GM23338 (cell line): ENCODE results near the gene PTPRN2. TPM values are rescaled to one million over a fixed set of nuclear protein-coding genes. Genes with fewer than 3 reads are reported as not detected.
A peak's percentile ranks its signal among the peaks of the same experiment; 100 is the strongest.
"Not testable (repeated sequence)": the region's sequence is repeated elsewhere in the genome, so short reads cannot be mapped to it uniquely, and the experiment has no call there.

Experiments used
- ATAC-seq: fragments of 200-7000 bp; cut with Tn5 transposase; 3 replicates; pipeline ENCODE4 v1.9.1; 2020
- DNase-seq: peaks from one replicate; pipeline ENCODE4 v3.0.0-alpha.2; 2015; ENCODE audit warnings: low spot score
- H2AFZ ChIP-seq: fragments of 200-600 bp; sonication (generic); 2 replicates; pipeline ENCODE4 v1.8.0; 2016; ENCODE audit warnings: antibody characterized with exemption, mild to moderate bottlenecking, moderate library complexity
- H3F3A ChIP-seq: fragments of 200-600 bp; sonication (generic); replicated peaks from 2 replicates; pipeline ENCODE4 v1.8.0; 2017; ENCODE audit warnings: antibody characterized with exemption, mixed run types, low read depth
- H3K27ac ChIP-seq: fragments of 200-600 bp; sonication (generic); 2 replicates; pipeline ENCODE4 v1.6.1; 2016; ENCODE audit warnings: low read depth
- H3K27me3 ChIP-seq: fragments of 200-600 bp; sonication (generic); 2 replicates; pipeline ENCODE4 v1.8.0; 2016; ENCODE audit warnings: mild to moderate bottlenecking, mixed run types, moderate library complexity; ENCODE audit not compliant: insufficient read depth
- H3K36me3 ChIP-seq: fragments of 200-600 bp; sonication (generic); 2 replicates; pipeline ENCODE4 v1.8.0; 2016; ENCODE audit warnings: mild to moderate bottlenecking; ENCODE audit not compliant: insufficient read depth
- H3K4me1 ChIP-seq: fragments of 200-600 bp; sonication (generic); 2 replicates; pipeline ENCODE4 v1.8.0; 2016; ENCODE audit warnings: mild to moderate bottlenecking, moderate library complexity; ENCODE audit not compliant: insufficient read depth
- H3K4me2 ChIP-seq: fragments of 200-600 bp; sonication (generic); 2 replicates; pipeline ENCODE4 v1.7.1; 2017; ENCODE audit warnings: mixed run types
- H3K4me3 ChIP-seq: fragments of 200-600 bp; sonication (generic); 2 replicates; pipeline ENCODE4 v1.6.1; 2016; ENCODE audit warnings: mixed run types
- H3K79me2 ChIP-seq: fragments of 200-600 bp; sonication (generic); replicated peaks from 2 replicates; pipeline ENCODE4 v1.8.0; 2017; ENCODE audit warnings: mild to moderate bottlenecking; ENCODE audit not compliant: insufficient read depth
- H3K9me2 ChIP-seq: fragments of 200-600 bp; sonication (generic); 2 replicates; pipeline ENCODE4 v1.8.0; 2017; ENCODE audit not compliant: insufficient read depth
- H4K20me1 ChIP-seq: fragments of 200-600 bp; sonication (generic); replicated peaks from 2 replicates; pipeline ENCODE4 v1.8.0; 2017; ENCODE audit warnings: mild to moderate bottlenecking; ENCODE audit not compliant: insufficient read depth
- H3K27ac Mint-ChIP-seq: 2 replicates; pipeline ENCODE4 v1.8.0; 2020; ENCODE audit warnings: inconsistent platforms, mild to moderate bottlenecking, moderate library complexity, mixed read lengths
- H3K27me3 Mint-ChIP-seq: 3 replicates; pipeline ENCODE4 v1.8.0; 2022; ENCODE audit warnings: low read depth, mild to moderate bottlenecking, moderate library complexity, mixed read lengths, inconsistent platforms; ENCODE audit not compliant: insufficient read depth, poor library complexity
- H3K36me3 Mint-ChIP-seq: 3 replicates; pipeline ENCODE4 v1.8.0; 2021; ENCODE audit warnings: low read depth, mild to moderate bottlenecking, inconsistent platforms, moderate library complexity, mixed read lengths
- H3K4me1 Mint-ChIP-seq: 3 replicates; pipeline ENCODE4 v1.8.0; 2020; ENCODE audit warnings: mild to moderate bottlenecking, inconsistent platforms, mixed read lengths
- H3K4me3 Mint-ChIP-seq: 3 replicates; pipeline ENCODE4 v1.8.0; 2021; ENCODE audit warnings: moderate library complexity, mild to moderate bottlenecking, inconsistent platforms, mixed read lengths
- H3K9me3 Mint-ChIP-seq: 3 replicates; pipeline ENCODE4 v1.8.0; 2020; ENCODE audit warnings: moderate library complexity, mild to moderate bottlenecking, inconsistent platforms, mixed read lengths
- EZH2 ChIP-seq: fragments of 200-600 bp; sonication (generic); IDR thresholded peaks from one replicate; pipeline ENCODE4 v1.8.0; 2017; ENCODE audit warnings: antibody characterized with exemption, mild to moderate bottlenecking, low read depth; ENCODE audit not compliant: unreplicated experiment
- ZNF331 ChIP-seq: fragments of 250-450 bp; sonication (Bioruptor Pico); IDR thresholded peaks from 2 replicates; pipeline ENCODE4 v1.5.0; 2020; ENCODE audit warnings: low read depth, mild to moderate bottlenecking, moderate library complexity
- polyA plus RNA-seq: library from polyadenylated mRNA; unstranded; fragments of >200 nt; fragmentation: Nextera tagmentation; extraction: Ambion mirVana; gene quantifications from 2 replicates; pipeline ENCODE4 v1.2.1, GENCODE V29; 2016
- total RNA-seq: library from RNA; depleted of rRNA; stranded (reverse); fragments of >200 nt; shearing (Covaris generic); gene quantifications from 2 replicates; pipeline ENCODE4 v1.2.3, GENCODE V29; 2014
- TF ChIP-seq, protein P1 (sequence below): fragments of 250-450 bp; sonication (Bioruptor Pico); IDR thresholded peaks from 2 replicates; pipeline ENCODE4 v1.5.0; 2020; ENCODE audit warnings: mild to moderate bottlenecking, moderate library complexity
- TF ChIP-seq, protein P2 (sequence below): IDR thresholded peaks from one replicate; pipeline ENCODE4 v1.6.1; 2018; ENCODE audit warnings: antibody characterized with exemption; ENCODE audit not compliant: unreplicated experiment

PTPRN2 gene
- total and polyA plus RNA-seq, 2 experiments from 2014 or later: 0.87 to 4.0 TPM

DNA sequence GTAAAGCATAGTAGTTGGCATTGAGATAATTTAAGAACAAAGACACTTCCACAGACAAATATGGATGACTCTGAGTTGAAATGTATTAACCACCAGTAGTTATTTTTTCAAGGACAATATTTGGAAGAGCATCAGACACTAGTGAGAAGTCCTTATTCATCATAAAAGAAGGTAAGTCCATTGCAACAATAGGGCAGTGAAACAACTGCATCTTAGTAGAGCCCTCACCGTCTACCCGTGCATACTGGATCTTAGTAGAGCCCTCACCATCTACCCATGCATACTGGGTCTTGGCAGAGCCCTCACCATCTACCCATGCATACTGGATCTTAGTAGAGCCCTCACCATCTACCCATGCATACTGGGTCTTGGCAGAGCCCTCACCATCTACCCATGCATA, 892.0 kb downstream of the PTPRN2 start:
- not testable (repeated sequence) for H3K4me3 ChIP-seq, H3K4me1 ChIP-seq, DNase-seq, H3K9me2 ChIP-seq, H3K4me2 ChIP-seq, H3F3A ChIP-seq, H3K79me2 ChIP-seq, H4K20me1 ChIP-seq, H3K4me1 Mint-ChIP-seq, H3K27ac Mint-ChIP-seq, H3K36me3 ChIP-seq, H3K27me3 Mint-ChIP-seq, H3K27ac ChIP-seq, H2AFZ ChIP-seq, H3K4me3 Mint-ChIP-seq, ATAC-seq
- peaks cover 13% of the 10 kb centered on the region for H3K36me3 Mint-ChIP-seq
- H3K27me3 ChIP-seq: peaks cover 46% of the 10 kb centered on the region
- peaks cover 53% of the 10 kb centered on the region for H3K9me3 Mint-ChIP-seq

DNA sequence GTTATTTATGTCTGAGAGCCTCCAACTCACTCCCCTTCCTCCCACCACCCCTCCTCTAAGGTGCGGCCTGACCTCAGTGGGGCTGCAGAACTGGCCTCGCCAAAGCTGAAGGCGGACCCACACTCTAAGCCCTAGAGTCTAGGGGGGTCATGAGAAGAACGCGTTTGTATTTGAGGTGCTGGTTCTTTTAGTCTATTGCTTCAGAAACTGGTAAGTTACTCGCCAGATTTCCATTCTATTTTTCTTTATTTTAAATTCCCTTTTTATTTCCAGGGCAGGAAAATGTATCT, 893.3 kb downstream of the PTPRN2 start:
- H3K4me3 ChIP-seq: 0 out of 2 replicates have a peak overlapping the region, but pooled peaks have one; percentile 38
- H3K36me3 ChIP-seq: no peaks in the 10 kb centered on the region
- H3K79me2 ChIP-seq: no peaks in the 10 kb centered on the region
- no peaks in the 10 kb centered on the region for H3K4me1 ChIP-seq
- no peak overlapping the region for H2AFZ ChIP-seq
- ATAC-seq (no peak), DNase-seq (no peak)
- no peak overlapping the region for H3K27ac ChIP-seq
- H3K27me3 ChIP-seq: peaks cover 59% of the 10 kb centered on the region
- H3K4me1 Mint-ChIP-seq: no peaks in the 10 kb centered on the region
- H3K27ac Mint-ChIP-seq: no peak overlapping the region
- TF ChIP-seq EZH2: no peak
- TF ChIP-seq ZNF331 (CRISPR knock-in tag): no peak
- TF ChIP-seq, protein P1, sequence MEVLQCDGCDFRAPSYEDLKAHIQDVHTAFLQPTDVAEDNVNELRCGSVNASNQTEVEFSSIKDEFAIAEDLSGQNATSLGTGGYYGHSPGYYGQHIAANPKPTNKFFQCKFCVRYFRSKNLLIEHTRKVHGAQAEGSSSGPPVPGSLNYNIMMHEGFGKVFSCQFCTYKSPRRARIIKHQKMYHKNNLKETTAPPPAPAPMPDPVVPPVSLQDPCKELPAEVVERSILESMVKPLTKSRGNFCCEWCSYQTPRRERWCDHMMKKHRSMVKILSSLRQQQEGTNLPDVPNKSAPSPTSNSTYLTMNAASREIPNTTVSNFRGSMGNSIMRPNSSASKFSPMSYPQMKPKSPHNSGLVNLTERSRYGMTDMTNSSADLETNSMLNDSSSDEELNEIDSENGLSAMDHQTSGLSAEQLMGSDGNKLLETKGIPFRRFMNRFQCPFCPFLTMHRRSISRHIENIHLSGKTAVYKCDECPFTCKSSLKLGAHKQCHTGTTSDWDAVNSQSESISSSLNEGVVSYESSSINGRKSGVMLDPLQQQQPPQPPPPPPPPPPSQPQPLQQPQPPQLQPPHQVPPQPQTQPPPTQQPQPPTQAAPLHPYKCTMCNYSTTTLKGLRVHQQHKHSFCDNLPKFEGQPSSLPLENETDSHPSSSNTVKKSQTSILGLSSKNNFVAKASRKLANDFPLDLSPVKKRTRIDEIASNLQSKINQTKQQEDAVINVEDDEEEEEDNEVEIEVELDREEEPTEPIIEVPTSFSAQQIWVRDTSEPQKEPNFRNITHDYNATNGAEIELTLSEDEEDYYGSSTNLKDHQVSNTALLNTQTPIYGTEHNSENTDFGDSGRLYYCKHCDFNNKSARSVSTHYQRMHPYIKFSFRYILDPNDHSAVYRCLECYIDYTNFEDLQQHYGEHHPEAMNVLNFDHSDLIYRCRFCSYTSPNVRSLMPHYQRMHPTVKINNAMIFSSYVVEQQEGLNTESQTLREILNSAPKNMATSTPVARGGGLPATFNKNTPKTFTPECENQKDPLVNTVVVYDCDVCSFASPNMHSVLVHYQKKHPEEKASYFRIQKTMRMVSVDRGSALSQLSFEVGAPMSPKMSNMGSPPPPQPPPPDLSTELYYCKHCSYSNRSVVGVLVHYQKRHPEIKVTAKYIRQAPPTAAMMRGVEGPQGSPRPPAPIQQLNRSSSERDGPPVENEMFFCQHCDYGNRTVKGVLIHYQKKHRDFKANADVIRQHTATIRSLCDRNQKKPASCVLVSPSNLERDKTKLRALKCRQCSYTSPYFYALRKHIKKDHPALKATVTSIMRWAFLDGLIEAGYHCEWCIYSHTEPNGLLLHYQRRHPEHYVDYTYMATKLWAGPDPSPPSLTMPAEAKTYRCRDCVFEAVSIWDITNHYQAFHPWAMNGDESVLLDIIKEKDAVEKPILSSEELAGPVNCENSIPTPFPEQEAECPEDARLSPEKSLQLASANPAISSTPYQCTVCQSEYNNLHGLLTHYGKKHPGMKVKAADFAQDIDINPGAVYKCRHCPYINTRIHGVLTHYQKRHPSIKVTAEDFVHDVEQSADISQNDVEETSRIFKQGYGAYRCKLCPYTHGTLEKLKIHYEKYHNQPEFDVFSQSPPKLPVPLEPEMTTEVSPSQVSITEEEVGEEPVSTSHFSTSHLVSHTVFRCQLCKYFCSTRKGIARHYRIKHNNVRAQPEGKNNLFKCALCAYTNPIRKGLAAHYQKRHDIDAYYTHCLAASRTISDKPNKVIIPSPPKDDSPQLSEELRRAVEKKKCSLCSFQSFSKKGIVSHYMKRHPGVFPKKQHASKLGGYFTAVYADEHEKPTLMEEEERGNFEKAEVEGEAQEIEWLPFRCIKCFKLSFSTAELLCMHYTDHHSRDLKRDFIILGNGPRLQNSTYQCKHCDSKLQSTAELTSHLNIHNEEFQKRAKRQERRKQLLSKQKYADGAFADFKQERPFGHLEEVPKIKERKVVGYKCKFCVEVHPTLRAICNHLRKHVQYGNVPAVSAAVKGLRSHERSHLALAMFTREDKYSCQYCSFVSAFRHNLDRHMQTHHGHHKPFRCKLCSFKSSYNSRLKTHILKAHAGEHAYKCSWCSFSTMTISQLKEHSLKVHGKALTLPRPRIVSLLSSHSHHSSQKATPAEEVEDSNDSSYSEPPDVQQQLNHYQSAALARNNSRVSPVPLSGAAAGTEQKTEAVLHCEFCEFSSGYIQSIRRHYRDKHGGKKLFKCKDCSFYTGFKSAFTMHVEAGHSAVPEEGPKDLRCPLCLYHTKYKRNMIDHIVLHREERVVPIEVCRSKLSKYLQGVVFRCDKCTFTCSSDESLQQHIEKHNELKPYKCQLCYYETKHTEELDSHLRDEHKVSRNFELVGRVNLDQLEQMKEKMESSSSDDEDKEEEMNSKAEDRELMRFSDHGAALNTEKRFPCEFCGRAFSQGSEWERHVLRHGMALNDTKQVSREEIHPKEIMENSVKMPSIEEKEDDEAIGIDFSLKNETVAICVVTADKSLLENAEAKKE (CRISPR knock-in tag): no peak
- TF ChIP-seq, protein P2, sequence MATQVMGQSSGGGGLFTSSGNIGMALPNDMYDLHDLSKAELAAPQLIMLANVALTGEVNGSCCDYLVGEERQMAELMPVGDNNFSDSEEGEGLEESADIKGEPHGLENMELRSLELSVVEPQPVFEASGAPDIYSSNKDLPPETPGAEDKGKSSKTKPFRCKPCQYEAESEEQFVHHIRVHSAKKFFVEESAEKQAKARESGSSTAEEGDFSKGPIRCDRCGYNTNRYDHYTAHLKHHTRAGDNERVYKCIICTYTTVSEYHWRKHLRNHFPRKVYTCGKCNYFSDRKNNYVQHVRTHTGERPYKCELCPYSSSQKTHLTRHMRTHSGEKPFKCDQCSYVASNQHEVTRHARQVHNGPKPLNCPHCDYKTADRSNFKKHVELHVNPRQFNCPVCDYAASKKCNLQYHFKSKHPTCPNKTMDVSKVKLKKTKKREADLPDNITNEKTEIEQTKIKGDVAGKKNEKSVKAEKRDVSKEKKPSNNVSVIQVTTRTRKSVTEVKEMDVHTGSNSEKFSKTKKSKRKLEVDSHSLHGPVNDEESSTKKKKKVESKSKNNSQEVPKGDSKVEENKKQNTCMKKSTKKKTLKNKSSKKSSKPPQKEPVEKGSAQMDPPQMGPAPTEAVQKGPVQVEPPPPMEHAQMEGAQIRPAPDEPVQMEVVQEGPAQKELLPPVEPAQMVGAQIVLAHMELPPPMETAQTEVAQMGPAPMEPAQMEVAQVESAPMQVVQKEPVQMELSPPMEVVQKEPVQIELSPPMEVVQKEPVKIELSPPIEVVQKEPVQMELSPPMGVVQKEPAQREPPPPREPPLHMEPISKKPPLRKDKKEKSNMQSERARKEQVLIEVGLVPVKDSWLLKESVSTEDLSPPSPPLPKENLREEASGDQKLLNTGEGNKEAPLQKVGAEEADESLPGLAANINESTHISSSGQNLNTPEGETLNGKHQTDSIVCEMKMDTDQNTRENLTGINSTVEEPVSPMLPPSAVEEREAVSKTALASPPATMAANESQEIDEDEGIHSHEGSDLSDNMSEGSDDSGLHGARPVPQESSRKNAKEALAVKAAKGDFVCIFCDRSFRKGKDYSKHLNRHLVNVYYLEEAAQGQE: no peak
- no peaks in the 10 kb centered on the region for H3F3A ChIP-seq
- no peak overlapping the region for H3K4me2 ChIP-seq
- H3K36me3 Mint-ChIP-seq: peaks cover 13% of the 10 kb centered on the region
- peaks cover 47% of the 10 kb centered on the region for H3K9me3 Mint-ChIP-seq
- no peaks in the 10 kb centered on the region for H4K20me1 ChIP-seq
- H3K4me3 Mint-ChIP-seq: no peak overlapping the region
- no peaks in the 10 kb centered on the region for H3K27me3 Mint-ChIP-seq
- no peaks in the 10 kb centered on the region for H3K9me2 ChIP-seq
